Measurements from ENCODE around the gene RASD1.

DNA sequence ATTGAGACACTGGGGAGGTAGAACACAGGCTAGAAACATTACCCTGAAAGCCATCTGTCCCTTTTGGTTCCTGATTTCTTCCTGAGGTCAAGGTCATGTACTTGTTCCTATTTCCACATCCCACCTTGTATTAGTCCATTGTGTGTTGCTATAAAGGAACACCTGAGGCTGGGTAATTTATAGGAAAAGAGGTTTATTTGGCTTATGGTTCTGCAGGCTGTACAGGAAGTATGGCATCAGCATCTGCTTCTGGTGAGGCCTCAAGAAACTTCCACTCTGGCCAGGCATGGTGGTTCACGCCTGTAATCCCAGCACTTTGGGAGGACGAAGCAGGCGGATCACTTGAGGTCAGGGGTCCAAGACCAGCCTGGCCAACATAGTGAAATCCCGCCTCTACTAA, 26.8 kb downstream of the RASD1 start:
- TF ChIP-seq REST (IDR thresholded peaks at IDR 0.05) (no peak), CHD2 (IDR thresholded peaks at IDR 0.05; ENCODE audit: low read length, partially characterized antibody) (no peak), RFX5 (IDR thresholded peaks at IDR 0.05) (no peak), JUNB (IDR thresholded peaks at IDR 0.05) (no peak), KDM5A (IDR thresholded peaks at IDR 0.05) (no peak), HMGXB4 (CRISPR knock-in tag; IDR thresholded peaks at IDR 0.05; ENCODE audit: borderline replicate concordance) (no peak), MAFK (IDR thresholded peaks at IDR 0.05; ENCODE audit: partially characterized antibody) (no peak)
- TF ChIP-seq, protein P1, sequence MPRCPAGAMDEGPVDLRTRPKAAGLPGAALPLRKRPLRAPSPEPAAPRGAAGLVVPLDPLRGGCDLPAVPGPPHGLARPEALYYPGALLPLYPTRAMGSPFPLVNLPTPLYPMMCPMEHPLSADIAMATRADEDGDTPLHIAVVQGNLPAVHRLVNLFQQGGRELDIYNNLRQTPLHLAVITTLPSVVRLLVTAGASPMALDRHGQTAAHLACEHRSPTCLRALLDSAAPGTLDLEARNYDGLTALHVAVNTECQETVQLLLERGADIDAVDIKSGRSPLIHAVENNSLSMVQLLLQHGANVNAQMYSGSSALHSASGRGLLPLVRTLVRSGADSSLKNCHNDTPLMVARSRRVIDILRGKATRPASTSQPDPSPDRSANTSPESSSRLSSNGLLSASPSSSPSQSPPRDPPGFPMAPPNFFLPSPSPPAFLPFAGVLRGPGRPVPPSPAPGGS (IDR thresholded peaks at IDR 0.05): no peak
- TF ChIP-seq, protein P2, sequence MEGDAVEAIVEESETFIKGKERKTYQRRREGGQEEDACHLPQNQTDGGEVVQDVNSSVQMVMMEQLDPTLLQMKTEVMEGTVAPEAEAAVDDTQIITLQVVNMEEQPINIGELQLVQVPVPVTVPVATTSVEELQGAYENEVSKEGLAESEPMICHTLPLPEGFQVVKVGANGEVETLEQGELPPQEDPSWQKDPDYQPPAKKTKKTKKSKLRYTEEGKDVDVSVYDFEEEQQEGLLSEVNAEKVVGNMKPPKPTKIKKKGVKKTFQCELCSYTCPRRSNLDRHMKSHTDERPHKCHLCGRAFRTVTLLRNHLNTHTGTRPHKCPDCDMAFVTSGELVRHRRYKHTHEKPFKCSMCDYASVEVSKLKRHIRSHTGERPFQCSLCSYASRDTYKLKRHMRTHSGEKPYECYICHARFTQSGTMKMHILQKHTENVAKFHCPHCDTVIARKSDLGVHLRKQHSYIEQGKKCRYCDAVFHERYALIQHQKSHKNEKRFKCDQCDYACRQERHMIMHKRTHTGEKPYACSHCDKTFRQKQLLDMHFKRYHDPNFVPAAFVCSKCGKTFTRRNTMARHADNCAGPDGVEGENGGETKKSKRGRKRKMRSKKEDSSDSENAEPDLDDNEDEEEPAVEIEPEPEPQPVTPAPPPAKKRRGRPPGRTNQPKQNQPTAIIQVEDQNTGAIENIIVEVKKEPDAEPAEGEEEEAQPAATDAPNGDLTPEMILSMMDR (IDR thresholded peaks at IDR 0.05): no peak

Data from A549 (cell line).